Activated gamma-delta T cell (primary cell): ENCODE data around the gene SERBP1.
A peak's percentile ranks its signal among the peaks of the same experiment; 100 is the strongest.
"Not testable (repeated sequence)": the region's sequence is repeated elsewhere in the genome, so short reads cannot be mapped to it uniquely, and the experiment has no call there.

ENCODE experiments used
- DNase-seq: peaks from one replicate; lab custom pipeline; 2025; lab: John Stamatoyannopoulos, UW
- total RNA-seq, 2 donors: gene quantifications; one replicate each; lab custom pipeline; 2026; lab: John Stamatoyannopoulos, UW

SERBP1 gene
- 212 to 234 reads per million in 2 donors for total RNA-seq

GRCh38 chr1:67430358-67431155 is at the start of gene SERBP1:
TSS of gene SERBP1 (minus strand) at chr1:67430402. CDS start at chr1:67430300, 102 bp downstream.
- DNase-seq: peak; percentile 88

- DNase-seq: no peak
These were observed 49.1 kb upstream of the SERBP1 start for GRCh38 chr1:67479146-67479891.

- no peak for DNase-seq
These were observed 46.7 kb upstream of the SERBP1 start for GRCh38 chr1:67476906-67477305.

DNA sequence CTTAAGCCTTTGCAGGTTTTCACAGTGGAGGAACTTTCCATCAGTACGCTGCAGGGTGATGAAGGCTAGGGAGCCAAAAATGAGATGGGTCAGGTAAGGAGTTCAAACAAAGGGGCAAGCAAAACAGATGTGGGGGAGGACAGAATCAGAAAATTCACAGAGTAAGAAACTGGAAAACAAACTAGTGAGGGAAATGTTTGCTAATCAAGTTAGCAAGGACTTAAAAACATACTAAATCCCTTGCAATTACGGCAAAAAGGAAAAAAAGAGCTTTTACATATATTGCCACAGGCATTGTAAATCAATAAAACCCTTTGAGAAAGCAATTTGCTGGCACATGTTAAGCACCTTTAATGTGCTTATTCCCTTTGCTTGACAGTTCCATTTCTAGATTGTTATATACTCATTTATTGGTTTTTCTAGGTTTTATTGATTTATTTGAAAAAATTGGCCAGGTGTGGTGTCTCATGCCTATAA is 45.8 kb upstream of the SERBP1 start:
- DNase-seq: no peak

GRCh38 chr1:67472056-67472455 is 41.9 kb upstream of the SERBP1 start:
- no peak for DNase-seq

GRCh38 chr1:67469431-67469830 is 39.2 kb upstream of the SERBP1 start:
- no peak for DNase-seq

DNA sequence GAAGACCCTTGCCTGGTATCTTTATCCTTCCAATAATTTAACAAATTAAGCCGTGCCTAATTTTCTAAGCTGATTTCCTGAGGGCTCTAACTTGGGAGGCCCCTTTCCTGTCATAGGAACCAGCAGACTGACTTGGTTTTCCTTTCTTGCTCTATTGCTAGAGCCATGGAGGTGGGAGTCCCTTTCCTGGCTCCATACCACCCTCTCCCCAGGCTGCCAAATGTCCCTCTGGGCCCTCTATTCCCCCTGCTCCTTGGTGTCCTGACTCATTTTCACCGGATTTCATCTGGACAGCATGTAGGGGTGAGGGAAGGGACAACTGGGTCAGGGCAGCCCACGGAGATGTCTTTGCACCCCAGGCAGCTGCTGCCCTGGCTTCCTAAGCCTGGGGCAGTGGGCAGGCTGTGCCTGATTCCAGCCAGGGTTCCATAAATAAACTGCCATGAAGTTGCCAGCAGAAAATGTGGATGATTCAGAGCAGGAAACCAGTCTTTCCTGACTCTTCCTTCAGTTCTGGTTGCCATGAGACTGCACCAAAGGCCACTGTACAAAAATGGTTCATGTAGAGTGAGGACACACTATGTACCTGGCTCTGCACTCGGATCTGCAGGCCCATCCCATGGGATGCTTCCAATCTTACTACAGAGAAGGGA is 38.0 kb upstream of the SERBP1 start:
- DNase-seq: no peak

DNA sequence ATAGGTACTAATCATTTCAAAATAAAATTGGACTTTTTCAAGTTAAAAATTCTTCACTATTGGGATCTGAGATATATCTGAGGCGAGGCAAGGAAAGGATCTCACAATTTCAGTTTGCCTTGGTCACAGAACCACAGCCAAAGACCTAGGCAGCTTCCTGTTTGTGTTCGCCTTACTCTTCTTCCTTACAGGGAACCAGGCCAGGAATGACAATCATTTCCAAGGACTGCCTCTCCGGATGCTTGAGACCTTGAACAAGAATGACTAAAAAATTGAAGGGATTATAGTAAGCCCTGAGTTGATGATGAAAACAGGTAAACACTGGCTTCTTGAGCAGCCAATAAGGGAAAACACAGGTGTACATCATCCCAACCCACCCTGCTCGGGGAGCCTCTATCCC is 35.2 kb upstream of the SERBP1 start:
- DNase-seq: no peak

DNA sequence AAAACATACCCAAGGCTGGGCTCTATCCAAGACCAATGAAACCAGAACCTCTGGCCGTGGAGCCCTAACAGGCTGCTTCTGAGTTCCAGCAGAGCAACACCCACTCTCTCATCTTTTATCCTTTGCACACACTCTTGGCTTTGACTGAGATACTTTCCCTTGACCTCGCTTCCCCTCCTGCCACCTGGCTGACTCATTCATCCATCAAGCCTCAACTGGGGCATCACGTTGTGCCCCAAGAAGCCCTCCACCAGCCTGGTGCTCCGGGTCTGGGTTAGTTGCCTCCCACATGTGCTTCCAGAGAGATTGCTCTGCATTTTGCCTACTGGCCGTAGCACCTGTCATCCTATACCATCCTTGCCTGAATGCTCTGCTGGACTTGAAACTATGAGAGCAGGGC is 34.5 kb upstream of the SERBP1 start:
- no peak for DNase-seq

DNA sequence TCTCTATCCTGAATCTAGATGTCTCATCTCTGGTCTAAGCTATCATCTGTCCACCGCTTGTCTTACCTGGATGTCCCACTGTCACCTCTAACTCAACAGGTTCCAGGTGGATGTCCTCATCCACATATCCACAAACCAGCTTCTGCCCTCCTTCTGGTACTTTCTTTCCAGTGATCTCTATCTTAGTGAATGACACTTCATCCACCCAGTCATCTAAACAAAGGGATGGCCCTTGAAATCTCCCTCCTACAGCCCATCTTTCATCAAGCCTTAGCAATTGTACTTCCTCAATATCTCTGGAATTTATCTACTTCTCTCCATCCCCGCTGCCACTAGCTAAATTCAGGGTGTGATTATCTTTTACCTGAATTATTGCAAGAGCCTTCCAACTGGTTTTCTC is 33.9 kb upstream of the SERBP1 start:
- no peak for DNase-seq

GRCh38 chr1:67463298-67463955 is 33.2 kb upstream of the SERBP1 start:
- no peak for DNase-seq

- DNase-seq: no peak
These were observed 30.7 kb upstream of the SERBP1 start for GRCh38 chr1:67460676-67461500.

DNA sequence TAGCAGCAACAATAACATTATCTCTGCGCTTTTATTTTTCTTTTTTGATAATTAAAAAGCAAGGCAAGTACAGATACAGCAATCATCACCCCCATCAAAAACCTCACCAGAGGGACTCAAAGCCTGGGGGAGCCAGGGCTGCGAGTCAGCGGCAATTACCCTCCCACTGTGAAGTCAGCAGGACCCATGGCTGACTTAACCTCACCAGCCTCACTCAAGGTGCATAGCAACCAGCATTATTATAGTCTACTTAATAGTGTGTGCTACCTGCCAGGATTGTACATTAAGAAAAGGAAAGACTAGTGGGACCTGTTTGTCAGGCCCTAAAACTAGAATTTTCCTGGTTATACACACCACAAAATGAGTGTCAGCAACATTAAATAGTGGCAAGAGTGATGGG is 28.9 kb upstream of the SERBP1 start:
- no peak for DNase-seq

DNA sequence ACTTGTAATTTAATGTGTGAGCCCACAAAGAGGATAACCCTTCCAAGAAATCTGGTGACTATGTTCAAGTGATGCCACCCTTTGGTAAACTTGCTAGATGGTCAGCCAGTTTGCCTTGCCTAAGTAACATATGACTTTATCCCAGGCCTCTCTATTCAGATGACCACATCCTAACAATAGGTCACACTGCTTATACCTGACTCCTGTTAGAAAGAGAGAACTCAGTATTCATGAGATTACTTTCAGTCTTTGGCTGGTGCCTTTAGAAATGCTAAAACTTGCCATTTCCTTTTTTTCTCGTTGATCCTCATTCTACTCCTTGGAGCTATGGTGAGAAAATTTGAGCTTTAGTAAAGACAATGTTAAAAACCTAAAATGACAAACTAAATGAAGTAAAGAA is 28.5 kb upstream of the SERBP1 start:
- DNase-seq: no peak

DNA sequence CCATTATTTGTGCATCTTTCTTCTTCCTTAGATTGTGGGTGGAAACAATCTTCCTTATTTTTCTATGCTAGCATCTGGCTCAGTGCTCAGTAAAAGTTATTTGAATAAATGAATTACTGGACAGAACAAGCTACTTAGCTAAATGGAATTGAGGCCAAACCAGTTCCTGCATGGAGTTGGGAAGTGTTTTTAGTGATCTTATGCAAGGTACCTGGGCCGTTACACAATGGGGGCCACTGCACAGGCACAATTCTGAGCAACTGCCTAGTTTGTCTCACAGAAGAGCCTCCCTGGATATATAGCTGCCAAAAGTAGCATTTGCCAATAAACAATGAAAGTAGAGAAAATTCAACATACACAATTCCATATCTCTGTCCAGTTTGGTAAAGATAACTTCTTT is 27.0 kb upstream of the SERBP1 start:
- DNase-seq: no peak

DNA sequence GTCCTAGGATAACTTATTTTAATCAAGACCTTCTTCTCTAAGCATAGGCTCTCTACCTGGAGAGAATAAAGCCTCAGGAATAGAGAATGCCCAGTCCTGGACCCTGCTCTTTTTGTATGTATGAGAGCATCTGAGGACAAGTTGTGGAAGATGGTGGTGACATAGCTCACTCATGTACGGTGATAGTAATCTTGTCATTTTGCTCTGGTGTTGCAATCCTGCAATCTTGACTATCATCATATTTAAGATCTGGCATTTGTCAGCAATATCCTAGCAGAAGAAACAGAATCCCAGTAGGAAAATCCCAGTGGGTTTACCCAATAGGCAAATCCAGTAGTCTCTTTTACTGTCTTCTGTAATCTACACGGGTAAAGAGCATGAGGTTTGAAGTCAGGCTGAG is 21.6 kb upstream of the SERBP1 start:
- DNase-seq: no peak

DNA sequence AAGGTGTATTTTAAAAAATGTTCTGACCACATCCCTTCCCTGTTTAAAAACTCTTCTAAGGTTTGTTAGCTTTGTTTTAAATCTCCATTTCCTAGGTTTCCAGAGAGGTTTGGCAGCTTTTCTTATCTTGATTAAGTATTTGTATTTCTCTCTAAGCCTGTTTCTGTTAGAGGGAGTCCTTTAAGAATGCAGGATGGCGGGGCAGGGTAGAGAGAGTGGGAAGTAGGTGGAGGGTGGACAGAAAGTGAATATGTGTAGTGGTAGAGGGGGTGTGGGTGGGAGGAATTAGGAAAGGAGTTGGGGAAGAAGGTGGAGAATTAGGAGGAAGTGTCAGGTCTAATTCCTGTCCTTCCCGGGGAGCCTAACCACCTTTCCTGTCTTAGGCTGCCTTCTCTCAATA is 21.2 kb upstream of the SERBP1 start:
- no peak for DNase-seq

GRCh38 chr1:67446893-67447292 is 16.7 kb upstream of the SERBP1 start:
- no peak for DNase-seq

DNA sequence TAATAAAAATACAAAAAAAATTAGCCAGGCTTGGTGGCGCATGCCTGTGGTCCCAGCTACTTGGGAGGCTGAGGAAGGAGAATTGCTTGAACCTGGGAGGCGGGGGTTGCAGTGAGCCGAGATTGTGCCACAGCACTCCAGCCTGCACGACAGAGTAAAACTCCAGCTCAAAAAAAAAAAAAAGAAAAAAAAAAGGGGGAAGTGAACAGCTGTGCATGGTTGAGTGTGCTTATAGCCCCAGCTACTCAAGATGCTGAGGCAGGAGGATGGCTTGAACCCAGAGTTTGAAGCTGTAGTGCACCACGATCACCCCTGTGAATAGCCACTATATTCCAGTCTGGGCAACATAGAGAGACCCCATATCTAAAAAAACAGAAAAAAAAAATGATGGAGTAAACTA is 15.8 kb upstream of the SERBP1 start:
- not testable (repeated sequence) for DNase-seq

GRCh38 chr1:67441739-67442281 is 11.6 kb upstream of the SERBP1 start:
- no peak for DNase-seq

DNA sequence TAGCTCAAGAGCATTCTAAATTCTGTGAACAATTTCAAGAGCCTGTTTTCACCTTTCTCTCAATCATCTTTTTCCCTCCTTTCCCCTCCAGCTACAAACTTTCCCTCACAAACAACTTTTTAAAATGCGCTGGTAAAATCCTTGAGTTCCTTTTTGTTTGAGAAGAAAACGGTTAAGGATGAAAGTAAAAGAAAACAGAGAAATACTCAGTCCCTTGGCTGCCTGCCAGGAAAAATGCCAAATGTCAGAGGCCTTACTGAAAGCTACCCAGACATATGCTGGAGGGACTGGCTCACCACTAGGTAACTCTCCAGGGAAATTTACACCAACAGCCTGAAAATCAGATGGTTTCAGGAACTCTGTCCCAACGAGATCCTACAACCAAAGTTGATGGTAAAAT is 11.0 kb upstream of the SERBP1 start:
- no peak for DNase-seq
